Transverse colon (tissue), 3 donors: ENCODE data around the gene EHMT2.

Source experiments
- EP300 ChIP-seq: sonication (generic); formaldehyde crosslinking; IDR thresholded peaks from one replicate; pipeline ENCODE4 v1.6.1; 2017; ENCODE audit warnings: antibody characterized with exemption, low read depth
- POLR2AphosphoS5 ChIP-seq, 3 donors: sonication (generic); formaldehyde crosslinking; IDR thresholded peaks; one replicate each; pipeline ENCODE4 v1.6.1; 2016; ENCODE audit warnings: antibody characterized with exemption in 3 of 3

DNA sequence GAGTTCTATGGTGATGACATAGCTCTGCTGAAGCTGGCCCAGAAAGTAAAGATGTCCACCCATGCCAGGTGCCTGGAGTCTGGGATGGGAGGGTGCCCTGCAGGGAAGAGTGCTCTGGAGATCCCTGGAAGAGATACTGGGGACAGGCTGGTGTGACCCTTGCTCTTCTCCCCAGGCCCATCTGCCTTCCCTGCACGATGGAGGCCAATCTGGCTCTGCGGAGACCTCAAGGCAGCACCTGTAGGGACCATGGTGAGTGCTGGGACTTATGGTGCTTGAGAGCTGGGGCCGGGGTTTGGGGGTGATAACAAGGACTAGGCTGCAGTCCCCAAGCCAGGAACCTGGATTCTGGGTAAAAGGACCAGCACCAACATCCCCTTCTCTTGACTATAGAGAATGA is 46.2 kb upstream of the EHMT2 start:
- TF ChIP-seq EP300 (no peak), POLR2AphosphoS5 (IDR thresholded peaks at IDR 0.05) (no peak)
